Measurements from ENCODE around the gene P4HA2.

DNA sequence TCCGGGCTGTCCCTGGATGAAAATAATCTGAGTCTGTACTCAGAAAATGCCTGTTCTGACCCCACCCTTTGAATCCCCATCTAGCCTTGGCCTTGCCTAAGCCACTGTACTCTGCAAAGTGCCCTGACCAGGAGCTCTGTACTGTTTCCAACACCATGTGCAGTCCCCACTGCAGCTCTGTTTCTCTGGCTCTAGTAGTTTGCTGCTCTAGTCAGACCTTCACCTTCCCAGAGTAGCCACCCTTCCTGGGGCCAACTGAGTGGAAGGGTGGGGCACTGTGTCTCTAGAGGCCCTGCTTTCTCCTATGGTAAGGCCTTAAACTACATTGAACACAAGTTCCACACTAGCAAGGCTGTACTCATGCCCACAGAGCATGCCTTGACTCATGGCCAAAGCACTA lies 31.9 kb downstream of the P4HA2 start:
- TF ChIP-seq RAD21 (IDR thresholded peaks at IDR 0.05; ENCODE audit: low read depth) (no peak), FOXM1 (IDR thresholded peaks at IDR 0.05; ENCODE audit: borderline replicate concordance, low read depth) (no peak), CEBPB (IDR thresholded peaks at IDR 0.05) (no peak), CREB1 (IDR thresholded peaks at IDR 0.05; ENCODE audit: low read depth) (no peak), TEAD4 (IDR thresholded peaks at IDR 0.05) (no peak), TAF1 (IDR thresholded peaks at IDR 0.05; ENCODE audit: low read depth) (no peak), YY1 (IDR thresholded peaks at IDR 0.05; ENCODE audit: low read depth) (no peak)
- TF ChIP-seq, protein P1, sequence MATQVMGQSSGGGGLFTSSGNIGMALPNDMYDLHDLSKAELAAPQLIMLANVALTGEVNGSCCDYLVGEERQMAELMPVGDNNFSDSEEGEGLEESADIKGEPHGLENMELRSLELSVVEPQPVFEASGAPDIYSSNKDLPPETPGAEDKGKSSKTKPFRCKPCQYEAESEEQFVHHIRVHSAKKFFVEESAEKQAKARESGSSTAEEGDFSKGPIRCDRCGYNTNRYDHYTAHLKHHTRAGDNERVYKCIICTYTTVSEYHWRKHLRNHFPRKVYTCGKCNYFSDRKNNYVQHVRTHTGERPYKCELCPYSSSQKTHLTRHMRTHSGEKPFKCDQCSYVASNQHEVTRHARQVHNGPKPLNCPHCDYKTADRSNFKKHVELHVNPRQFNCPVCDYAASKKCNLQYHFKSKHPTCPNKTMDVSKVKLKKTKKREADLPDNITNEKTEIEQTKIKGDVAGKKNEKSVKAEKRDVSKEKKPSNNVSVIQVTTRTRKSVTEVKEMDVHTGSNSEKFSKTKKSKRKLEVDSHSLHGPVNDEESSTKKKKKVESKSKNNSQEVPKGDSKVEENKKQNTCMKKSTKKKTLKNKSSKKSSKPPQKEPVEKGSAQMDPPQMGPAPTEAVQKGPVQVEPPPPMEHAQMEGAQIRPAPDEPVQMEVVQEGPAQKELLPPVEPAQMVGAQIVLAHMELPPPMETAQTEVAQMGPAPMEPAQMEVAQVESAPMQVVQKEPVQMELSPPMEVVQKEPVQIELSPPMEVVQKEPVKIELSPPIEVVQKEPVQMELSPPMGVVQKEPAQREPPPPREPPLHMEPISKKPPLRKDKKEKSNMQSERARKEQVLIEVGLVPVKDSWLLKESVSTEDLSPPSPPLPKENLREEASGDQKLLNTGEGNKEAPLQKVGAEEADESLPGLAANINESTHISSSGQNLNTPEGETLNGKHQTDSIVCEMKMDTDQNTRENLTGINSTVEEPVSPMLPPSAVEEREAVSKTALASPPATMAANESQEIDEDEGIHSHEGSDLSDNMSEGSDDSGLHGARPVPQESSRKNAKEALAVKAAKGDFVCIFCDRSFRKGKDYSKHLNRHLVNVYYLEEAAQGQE (IDR thresholded peaks at IDR 0.05; ENCODE audit: low read depth), result no peak
- TF ChIP-seq, protein P2, sequence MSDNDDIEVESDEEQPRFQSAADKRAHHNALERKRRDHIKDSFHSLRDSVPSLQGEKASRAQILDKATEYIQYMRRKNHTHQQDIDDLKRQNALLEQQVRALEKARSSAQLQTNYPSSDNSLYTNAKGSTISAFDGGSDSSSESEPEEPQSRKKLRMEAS (IDR thresholded peaks at IDR 0.05), result no peak
- TF ChIP-seq, protein P3, sequence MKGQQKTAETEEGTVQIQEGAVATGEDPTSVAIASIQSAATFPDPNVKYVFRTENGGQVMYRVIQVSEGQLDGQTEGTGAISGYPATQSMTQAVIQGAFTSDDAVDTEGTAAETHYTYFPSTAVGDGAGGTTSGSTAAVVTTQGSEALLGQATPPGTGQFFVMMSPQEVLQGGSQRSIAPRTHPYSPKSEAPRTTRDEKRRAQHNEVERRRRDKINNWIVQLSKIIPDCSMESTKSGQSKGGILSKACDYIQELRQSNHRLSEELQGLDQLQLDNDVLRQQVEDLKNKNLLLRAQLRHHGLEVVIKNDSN (IDR thresholded peaks at IDR 0.05), result no peak

Data from Ishikawa (cell line).